Fibroblast of lung (primary cell): ENCODE results near the gene CYTH1.

Experiments
- EZH2 ChIP-seq: IDR thresholded peaks from 2 replicates; pipeline ENCODE4 v1.5.1; 2012; ENCODE audit warnings: low read length, control low read depth, mild to moderate bottlenecking; ENCODE audit errors: missing control alignments
- TF ChIP-seq, protein P1 (sequence below), 2 donors: IDR thresholded peaks in 1 of 2; conservative IDR thresholded peaks in 1 of 2; 1 replicate in 1 of 2; 2 replicates in 1 of 2; pipeline ENCODE4 v1.5.1; 2011 to 2012; ENCODE audit warnings: low read length in 2 of 2, control low read depth in 1 of 2, inconsistent platforms in 1 of 2, low read depth in 1 of 2, mild to moderate bottlenecking in 1 of 2

DNA sequence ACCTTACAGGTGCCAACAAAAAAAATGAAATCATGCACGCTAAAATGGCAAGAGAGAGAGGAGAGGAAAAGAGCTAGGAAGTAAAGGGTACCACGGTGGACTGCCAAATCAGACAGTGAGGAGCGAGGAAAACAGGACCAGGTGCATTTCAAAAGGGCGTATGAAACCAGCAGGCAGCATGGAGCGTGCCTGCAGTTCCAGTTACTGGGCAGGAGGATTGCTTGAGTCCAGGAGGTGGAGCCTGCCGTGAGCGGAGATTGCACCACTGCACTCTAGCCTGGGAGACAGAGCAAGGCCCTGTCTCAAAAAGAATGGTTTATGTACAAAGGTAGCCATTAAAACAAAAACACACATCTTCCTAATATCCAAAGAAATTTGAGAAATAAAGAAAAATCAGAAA lies 42.2 kb upstream of the CYTH1 start:
- TF ChIP-seq, protein P1, sequence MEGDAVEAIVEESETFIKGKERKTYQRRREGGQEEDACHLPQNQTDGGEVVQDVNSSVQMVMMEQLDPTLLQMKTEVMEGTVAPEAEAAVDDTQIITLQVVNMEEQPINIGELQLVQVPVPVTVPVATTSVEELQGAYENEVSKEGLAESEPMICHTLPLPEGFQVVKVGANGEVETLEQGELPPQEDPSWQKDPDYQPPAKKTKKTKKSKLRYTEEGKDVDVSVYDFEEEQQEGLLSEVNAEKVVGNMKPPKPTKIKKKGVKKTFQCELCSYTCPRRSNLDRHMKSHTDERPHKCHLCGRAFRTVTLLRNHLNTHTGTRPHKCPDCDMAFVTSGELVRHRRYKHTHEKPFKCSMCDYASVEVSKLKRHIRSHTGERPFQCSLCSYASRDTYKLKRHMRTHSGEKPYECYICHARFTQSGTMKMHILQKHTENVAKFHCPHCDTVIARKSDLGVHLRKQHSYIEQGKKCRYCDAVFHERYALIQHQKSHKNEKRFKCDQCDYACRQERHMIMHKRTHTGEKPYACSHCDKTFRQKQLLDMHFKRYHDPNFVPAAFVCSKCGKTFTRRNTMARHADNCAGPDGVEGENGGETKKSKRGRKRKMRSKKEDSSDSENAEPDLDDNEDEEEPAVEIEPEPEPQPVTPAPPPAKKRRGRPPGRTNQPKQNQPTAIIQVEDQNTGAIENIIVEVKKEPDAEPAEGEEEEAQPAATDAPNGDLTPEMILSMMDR (conservative IDR thresholded peaks at IDR 0.05 in 1 of 2, IDR thresholded peaks at IDR 0.05 in 1 of 2; ENCODE audit: low read depth in 1 of 2, low read length in 2 of 2): no peak
- no peak for TF ChIP-seq EZH2
